Caco-2 (cell line): ENCODE data around the gene CCDC190. TPM values are rescaled to one million over a fixed set of nuclear protein-coding genes. Genes with fewer than 3 reads are reported as not detected.
"Not testable (repeated sequence)": the region's sequence is repeated elsewhere in the genome, so short reads cannot be mapped to it uniquely, and the experiment has no call there.

ENCODE experiments used
- BruUV-seq: library from RNA; stranded (reverse); fragments of 400-500 nt; replicated peaks from 2 replicates; lab custom pipeline; 2021; lab: Mats Ljungman, UMichigan
- CTCF ChIA-PET: fragments of 300-600 bp; sonication (Branson Sonifier 250); formaldehyde crosslinking; loops from one replicate; lab custom pipeline; 2022; ENCODE audit warnings: antibody characterized with exemption; lab: Charles Lee
- POLR2A ChIA-PET: fragments of 300-600 bp; sonication (Branson Sonifier 250); formaldehyde crosslinking; loops from one replicate; lab custom pipeline; 2022; ENCODE audit warnings: antibody characterized with exemption; lab: Charles Lee
- DNase-seq, 2 experiments: peaks; one replicate each; pipeline versions ENCODE4 v3.0.0 to v3.0.0-alpha.2; 2020 to 2022
- H3K27me3 ChIP-seq: replicated peaks from 2 replicates; pipeline ENCODE4 v1.6.0; 2011; ENCODE audit warnings: low read length; ENCODE audit not compliant: control insufficient read depth, insufficient read depth
- H3K36me3 ChIP-seq: 2 replicates; pipeline ENCODE4 v1.5.1; 2011; ENCODE audit warnings: low read length; ENCODE audit not compliant: control insufficient read depth, insufficient read depth
- H3K4me1 ChIP-seq: fragments of 250-450 bp; sonication (Bioruptor Pico); 2 replicates; pipeline ENCODE4 v1.5.1; 2020; ENCODE audit warnings: mild to moderate bottlenecking
- H3K4me3 ChIP-seq: 2 replicates; pipeline ENCODE4 v1.5.1; 2011; ENCODE audit warnings: low read depth, mild to moderate bottlenecking, control low read depth, low read length
- H3K9me3 ChIP-seq: fragments of 250-450 bp; sonication (Bioruptor Pico); 2 replicates; pipeline ENCODE4 v1.5.1; 2020; ENCODE audit warnings: mild to moderate bottlenecking, moderate library complexity
- H3K27ac Mint-ChIP-seq: one replicate; pipeline ENCODE4 v1.8.0; 2022; ENCODE audit warnings: mixed read lengths; ENCODE audit not compliant: unreplicated experiment
- H3K27me3 Mint-ChIP-seq: one replicate; pipeline ENCODE4 v1.8.0; 2022; ENCODE audit warnings: mixed read lengths; ENCODE audit not compliant: insufficient read depth, unreplicated experiment
- H3K36me3 Mint-ChIP-seq: one replicate; pipeline ENCODE4 v1.8.0; 2022; ENCODE audit warnings: mild to moderate bottlenecking, mixed read lengths; ENCODE audit not compliant: insufficient read depth, unreplicated experiment
- H3K4me1 Mint-ChIP-seq: one replicate; pipeline ENCODE4 v1.8.0; 2022; ENCODE audit warnings: low read depth, mixed read lengths; ENCODE audit not compliant: unreplicated experiment
- H3K4me3 Mint-ChIP-seq: one replicate; pipeline ENCODE4 v1.8.0; 2022; ENCODE audit warnings: mild to moderate bottlenecking, moderate library complexity, mixed read lengths; ENCODE audit not compliant: unreplicated experiment
- H3K9me3 Mint-ChIP-seq: one replicate; pipeline ENCODE4 v1.8.0; 2022; ENCODE audit warnings: mixed read lengths; ENCODE audit not compliant: unreplicated experiment
- CTCF ChIP-seq, 2 experiments: fragments of 200-600 bp in 1 of 2; IDR thresholded peaks; 1 replicate in 1 of 2; 2 replicates in 1 of 2; pipeline versions ENCODE4 v1.5.1 to v1.8.0; 2011 to 2022; ENCODE audit warnings: antibody characterized with exemption in 1 of 2, control low read depth in 1 of 2, inconsistent platforms in 1 of 2, low read depth in 1 of 2, low read length in 1 of 2, mild to moderate bottlenecking in 1 of 2, moderate library complexity in 1 of 2; ENCODE audit not compliant: insufficient read depth in 1 of 2, severe bottlenecking in 1 of 2, unreplicated experiment in 1 of 2
- intact Hi-C: fragments of 100-400 bp; cut with micrococcal nuclease; formaldehyde crosslinking; loops from one replicate; pipeline ENCODE4 v1.10.0; 2022; ENCODE audit not compliant: unreplicated experiment
- total RNA-seq: library from RNA; stranded (reverse); gene quantifications from 2 replicates; pipeline ENCODE4 v1.2.3, GENCODE V29; 2022

The CCDC190 gene
- total RNA-seq, 1 experiment from 2014 or later = not detected

GRCh38 chr1:162873671-162874666 is 13.0 kb upstream of the CCDC190 start:
- CTCF ChIA-PET = interaction anchor here (1.0 kb wide), 1 partner anchor 20 kb away, joined by 7 read pairs; no protein-coding TSS in a partner anchor
- Mint-ChIP-seq H3K9me3 (peaks cover 29% of the 10 kb centered on the region), H3K4me3 (peak overlapping the region; percentile 19), H3K4me1 (no peaks in the 10 kb centered on the region), H3K36me3 (no peaks in the 10 kb centered on the region), H3K27ac (no peak overlapping the region), H3K27me3 (no peaks in the 10 kb centered on the region)
- peaks cover 12% of the 10 kb centered on the region for H3K4me1 ChIP-seq
- no peaks in the 10 kb centered on the region for H3K27me3 ChIP-seq
- DNase-seq = peak in 1 of 2 experiments; percentile 49
- intact Hi-C loops = loop anchor here (1.0 to 2.0 kb wide), 4 partner anchors 19 to 197 kb away; no protein-coding TSS in a partner anchor
- H3K9me3 ChIP-seq = 0 out of 2 replicates have a peak, but pooled peaks cover 3% of the 10 kb centered on the region
- peak in 1 of 2 experiments; percentile 13 for TF ChIP-seq CTCF (IDR thresholded peaks at IDR 0.05; ENCODE audit: insufficient read depth in 1 of 2, low read depth in 1 of 2, low read length in 1 of 2, severe bottlenecking in 1 of 2, unreplicated experiment in 1 of 2)
- POLR2A ChIA-PET = no interaction called here
- H3K36me3 ChIP-seq = no peaks in the 10 kb centered on the region
- no peak overlapping the region for H3K4me3 ChIP-seq
- BruUV-seq = no TSS peak

DNA sequence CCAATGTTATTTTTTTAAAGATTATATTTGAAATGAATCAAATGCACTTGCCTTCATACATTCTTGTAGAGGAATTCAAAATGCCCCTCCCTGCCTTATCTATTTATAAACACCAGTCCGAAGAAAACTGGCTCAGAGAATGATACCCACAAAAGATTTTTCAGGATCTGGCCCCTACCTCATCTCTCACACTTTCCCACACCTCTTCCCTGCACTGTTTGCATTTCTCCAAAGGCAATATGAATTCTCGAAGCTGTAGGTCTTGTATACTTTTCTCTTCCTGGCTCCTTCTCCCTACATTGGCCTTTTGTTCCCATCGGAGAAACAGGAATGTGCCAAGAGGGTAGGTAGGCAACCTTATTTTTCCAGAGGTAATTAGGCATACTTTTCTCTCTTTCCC is 12.0 kb upstream of the CCDC190 start:
- Mint-ChIP-seq H3K4me1 (no peaks in the 10 kb centered on the region), H3K4me3 (no peak overlapping the region), H3K36me3 (peaks cover 5% of the 10 kb centered on the region), H3K9me3 (peaks cover 29% of the 10 kb centered on the region), H3K27ac (no peak overlapping the region), H3K27me3 (no peaks in the 10 kb centered on the region)
- ChIA-PET CTCF (no interaction called here), POLR2A (interaction anchor here (0.6 kb wide), 1 partner anchor 33 kb away, joined by 3 read pairs; no protein-coding TSS in a partner anchor)
- no peaks in the 10 kb centered on the region for H3K27me3 ChIP-seq
- H3K36me3 ChIP-seq = no peaks in the 10 kb centered on the region
- no peak for TF ChIP-seq CTCF (IDR thresholded peaks at IDR 0.05; ENCODE audit: insufficient read depth in 1 of 2, low read depth in 1 of 2, low read length in 1 of 2, severe bottlenecking in 1 of 2, unreplicated experiment in 1 of 2)
- DNase-seq = no peak
- H3K4me3 ChIP-seq = no peak overlapping the region
- intact Hi-C loops = no loop called here
- H3K9me3 ChIP-seq = 0 out of 2 replicates have a peak, but pooled peaks cover 3% of the 10 kb centered on the region
- peaks cover 12% of the 10 kb centered on the region for H3K4me1 ChIP-seq
- no TSS peak for BruUV-seq

GRCh38 chr1:162871417-162871816 is 10.4 kb upstream of the CCDC190 start:
- H3K9me3 ChIP-seq, H3K4me3 Mint-ChIP-seq, BruUV-seq, H3K27me3 ChIP-seq, DNase-seq, H3K27ac Mint-ChIP-seq, H3K4me1 Mint-ChIP-seq, CTCF ChIA-PET, H3K36me3 ChIP-seq, H3K4me3 ChIP-seq, H3K36me3 Mint-ChIP-seq, H3K27me3 Mint-ChIP-seq, intact Hi-C loops, POLR2A ChIA-PET: not testable (repeated sequence)
- H3K9me3 Mint-ChIP-seq = peaks cover 29% of the 10 kb centered on the region
- H3K4me1 ChIP-seq = peaks cover 12% of the 10 kb centered on the region
